WI38 (cell line): ENCODE measurements around the gene C1orf232.

ENCODE experiments used
- H3K4me3 ChIP-seq: 2 replicates; pipeline ENCODE4 v1.5.1; 2011; ENCODE audit warnings: low read depth, mild to moderate bottlenecking, control low read depth, low read length
- TF ChIP-seq, protein P1 (sequence below): IDR thresholded peaks from 2 replicates; pipeline ENCODE4 v1.5.1; 2012; ENCODE audit warnings: low read depth, mild to moderate bottlenecking, control low read depth, low read length

C1orf232 gene

GRCh38 chr1:26161415-26162219, 7.1 kb downstream of the C1orf232 start:
- peak overlapping the region; percentile 49 for H3K4me3 ChIP-seq
- TF ChIP-seq, protein P1, sequence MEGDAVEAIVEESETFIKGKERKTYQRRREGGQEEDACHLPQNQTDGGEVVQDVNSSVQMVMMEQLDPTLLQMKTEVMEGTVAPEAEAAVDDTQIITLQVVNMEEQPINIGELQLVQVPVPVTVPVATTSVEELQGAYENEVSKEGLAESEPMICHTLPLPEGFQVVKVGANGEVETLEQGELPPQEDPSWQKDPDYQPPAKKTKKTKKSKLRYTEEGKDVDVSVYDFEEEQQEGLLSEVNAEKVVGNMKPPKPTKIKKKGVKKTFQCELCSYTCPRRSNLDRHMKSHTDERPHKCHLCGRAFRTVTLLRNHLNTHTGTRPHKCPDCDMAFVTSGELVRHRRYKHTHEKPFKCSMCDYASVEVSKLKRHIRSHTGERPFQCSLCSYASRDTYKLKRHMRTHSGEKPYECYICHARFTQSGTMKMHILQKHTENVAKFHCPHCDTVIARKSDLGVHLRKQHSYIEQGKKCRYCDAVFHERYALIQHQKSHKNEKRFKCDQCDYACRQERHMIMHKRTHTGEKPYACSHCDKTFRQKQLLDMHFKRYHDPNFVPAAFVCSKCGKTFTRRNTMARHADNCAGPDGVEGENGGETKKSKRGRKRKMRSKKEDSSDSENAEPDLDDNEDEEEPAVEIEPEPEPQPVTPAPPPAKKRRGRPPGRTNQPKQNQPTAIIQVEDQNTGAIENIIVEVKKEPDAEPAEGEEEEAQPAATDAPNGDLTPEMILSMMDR, result no peak

GRCh38 chr1:26160527-26161414, 8.0 kb downstream of the C1orf232 start:
- H3K4me3 ChIP-seq, result no peak overlapping the region; the same call in 1 of the 2 replicates
- TF ChIP-seq, protein P1, result no peak

GRCh38 chr1:26159743-26160039, 9.1 kb downstream of the C1orf232 start:
- TF ChIP-seq, protein P1, result no peak
- no peak overlapping the region for H3K4me3 ChIP-seq

DNA sequence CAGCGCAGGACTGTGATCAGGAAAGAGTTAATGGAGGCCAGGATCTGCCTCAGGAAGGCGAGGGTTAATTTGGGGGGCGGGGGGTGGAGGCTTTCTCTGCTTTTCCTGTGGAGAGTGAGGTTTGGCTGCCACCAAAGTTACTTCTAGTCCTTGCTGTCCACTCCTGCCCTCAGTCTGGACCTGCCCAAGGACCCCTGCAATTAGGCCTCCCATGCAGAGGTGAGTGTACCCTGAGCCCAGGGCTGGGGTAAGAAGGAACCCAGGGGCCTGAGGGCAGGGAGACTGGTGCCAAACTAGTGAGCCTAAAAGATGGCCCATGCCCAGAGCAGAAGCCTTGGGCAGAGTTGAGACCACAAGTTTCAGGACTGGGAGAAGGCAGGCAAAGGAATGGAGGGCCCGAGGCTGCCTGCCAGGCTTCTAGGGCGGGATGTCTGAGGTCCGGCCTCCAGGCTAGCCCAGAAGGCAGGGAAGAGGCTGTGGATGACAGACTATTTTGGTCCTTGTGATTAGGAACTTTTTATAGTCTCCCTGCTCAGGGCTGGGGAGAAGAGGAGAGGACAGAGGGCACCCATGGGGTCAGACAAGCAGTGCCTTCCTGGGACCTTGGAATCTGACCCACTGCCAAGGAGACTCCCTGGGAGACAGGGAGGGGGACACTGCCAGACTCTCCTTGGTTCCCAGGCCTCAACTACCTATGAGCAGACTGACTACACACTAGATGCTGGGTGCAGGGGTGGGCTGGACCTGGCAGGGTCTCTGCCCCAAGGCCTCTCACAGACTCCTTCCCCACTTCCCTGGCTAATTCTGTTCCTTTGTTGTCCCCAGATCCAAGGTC, 9.6 kb downstream of the C1orf232 start, which contains the start of gene FAM110D:
TSS of gene FAM110D (plus strand) at position 172 of the 835 bp plus-strand sequence. CDS start 2,213 bp downstream, outside the sequence.
- TF ChIP-seq, protein P1, result no peak
- H3K4me3 ChIP-seq, result no peak within 1 kb of the TSS

- H3K4me3 ChIP-seq, result no peak overlapping the region
Measured at GRCh38 chr1:26158271-26158907, 10.4 kb downstream of the C1orf232 start.

More at GRCh38 chr1:26158271-26158907, 10.4 kb downstream of the C1orf232 start:
- TF ChIP-seq, protein P1, result no peak
